Measurements from ENCODE around the gene GJA4.
"Not testable (repeated sequence)": the region's sequence is repeated elsewhere in the genome, so short reads cannot be mapped to it uniquely, and the experiment has no call there.

Gene GJA4

GRCh38 chr1:34808051-34808810 lies 15.4 kb downstream of the GJA4 start:
- H3K4me3 ChIP-seq (ENCODE audit: low read depth, low read length), result no peak overlapping the region
- TF ChIP-seq CTCF (IDR thresholded peaks at IDR 0.05; ENCODE audit: low read depth, low read length), result no peak

- H3K4me3 ChIP-seq (ENCODE audit: low read depth, low read length), result not testable (repeated sequence)
Measured at GRCh38 chr1:34810781-34811180, 18.0 kb downstream of the GJA4 start.

GRCh38 chr1:34816332-34816731 lies 23.5 kb downstream of the GJA4 start:
- no peak overlapping the region for H3K4me3 ChIP-seq (ENCODE audit: low read depth, low read length)
- no peak for TF ChIP-seq CTCF (IDR thresholded peaks at IDR 0.05; ENCODE audit: low read depth, low read length)

- no peak for TF ChIP-seq CTCF (IDR thresholded peaks at IDR 0.05; ENCODE audit: low read depth, low read length)
- H3K4me3 ChIP-seq (ENCODE audit: low read depth, low read length), result no peak overlapping the region
Measured at GRCh38 chr1:34816778-34817177, 24.0 kb downstream of the GJA4 start.

GRCh38 chr1:34818862-34819261 lies 26.1 kb downstream of the GJA4 start:
- H3K4me3 ChIP-seq (ENCODE audit: low read depth, low read length), result not testable (repeated sequence)

- H3K4me3 ChIP-seq (ENCODE audit: low read depth, low read length), result no peak overlapping the region
Measured at GRCh38 chr1:34822202-34822601, 29.4 kb downstream of the GJA4 start.

GRCh38 chr1:34824817-34825454 lies 32.1 kb downstream of the GJA4 start:
- H3K4me3 ChIP-seq (ENCODE audit: low read depth, low read length), result no peak overlapping the region
- no peak for TF ChIP-seq CTCF (IDR thresholded peaks at IDR 0.05; ENCODE audit: low read depth, low read length)

More at GRCh38 chr1:34822202-34822601, 29.4 kb downstream of the GJA4 start:
- no peak for TF ChIP-seq CTCF (IDR thresholded peaks at IDR 0.05; ENCODE audit: low read depth, low read length)

- H3K4me3 ChIP-seq (ENCODE audit: low read depth, low read length), result no peak overlapping the region
- no peak for TF ChIP-seq CTCF (IDR thresholded peaks at IDR 0.05; ENCODE audit: low read depth, low read length)
Measured at GRCh38 chr1:34825455-34826091, 32.8 kb downstream of the GJA4 start.

Data from WI38 (cell line).